ENCODE results near the gene PTPRT. TPM values are rescaled to one million over a fixed set of nuclear protein-coding genes. Genes with fewer than 3 reads are reported as not detected.

PTPRT gene
- total RNA-seq, 1 donor from 2014 or later, result 23.5 TPM

DNA sequence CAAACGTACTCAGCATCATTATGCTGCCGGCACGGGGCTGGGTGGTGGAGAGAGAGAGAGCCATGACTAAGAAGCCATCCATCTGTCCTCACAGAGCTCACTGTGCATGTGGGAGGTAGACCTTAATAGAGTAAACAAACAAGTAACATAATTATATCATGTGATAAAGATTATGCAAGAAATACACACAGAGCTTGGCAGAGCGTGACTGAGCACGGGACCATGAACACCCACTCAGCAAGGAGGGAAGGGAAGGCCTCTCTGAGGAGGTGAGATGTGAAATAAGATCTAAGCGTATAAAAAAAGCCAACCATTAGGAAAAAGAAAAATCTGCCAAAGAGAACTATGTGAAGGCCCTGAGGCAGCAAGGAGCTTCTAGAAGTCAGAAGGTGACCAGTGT, 207.5 kb downstream of the PTPRT start:
- intact Hi-C loops (cut with DNase I), result no loop called here
- no peak for TF ChIP-seq CTCF (IDR thresholded peaks at IDR 0.05)
- no peaks in the 10 kb centered on the region for H3K27me3 ChIP-seq
- H3K36me3 ChIP-seq, result no peaks in the 10 kb centered on the region
- no peaks in the 10 kb centered on the region for H3K9me3 ChIP-seq
- DNase-seq (ENCODE audit: low spot score in 2 of 2), result no peak
- no peak overlapping the region for H3K4me3 ChIP-seq
- no peak overlapping the region for H3K27ac ChIP-seq
- no peaks in the 10 kb centered on the region for H3K4me1 ChIP-seq

- TF ChIP-seq CTCF (IDR thresholded peaks at IDR 0.05), result no peak
- Histone ChIP-seq H3K9me3 (no peaks in the 10 kb centered on the region), H3K4me1 (no peaks in the 10 kb centered on the region), H3K4me3 (no peak overlapping the region), H3K27ac (no peak overlapping the region), H3K27me3 (no peaks in the 10 kb centered on the region), H3K36me3 (no peaks in the 10 kb centered on the region)
- DNase-seq (ENCODE audit: low spot score in 2 of 2), result no peak
- intact Hi-C loops (cut with DNase I), result no loop called here
Observed at GRCh38 chr20:42981253-42981652, 208.5 kb downstream of the PTPRT start.

GRCh38 chr20:42979720-42980119, 210.0 kb downstream of the PTPRT start:
- intact Hi-C loops (cut with DNase I), result no loop called here
- Histone ChIP-seq H3K27ac (no peak overlapping the region), H3K9me3 (no peaks in the 10 kb centered on the region), H3K4me1 (no peaks in the 10 kb centered on the region), H3K36me3 (no peaks in the 10 kb centered on the region), H3K4me3 (no peak overlapping the region), H3K27me3 (no peaks in the 10 kb centered on the region)
- no peak for DNase-seq (ENCODE audit: low spot score in 2 of 2)
- no peak for TF ChIP-seq CTCF (IDR thresholded peaks at IDR 0.05)

- TF ChIP-seq CTCF (IDR thresholded peaks at IDR 0.05), result no peak
- H3K36me3 ChIP-seq, result no peaks in the 10 kb centered on the region
- no peak overlapping the region for H3K4me3 ChIP-seq
- H3K9me3 ChIP-seq, result no peaks in the 10 kb centered on the region
- H3K27me3 ChIP-seq, result no peaks in the 10 kb centered on the region
- no peak overlapping the region for H3K27ac ChIP-seq
- DNase-seq (ENCODE audit: low spot score in 2 of 2), result no peak
- intact Hi-C loops (cut with DNase I), result no loop called here
- no peaks in the 10 kb centered on the region for H3K4me1 ChIP-seq
Observed at GRCh38 chr20:42978184-42978974, 211.3 kb downstream of the PTPRT start.

DNA sequence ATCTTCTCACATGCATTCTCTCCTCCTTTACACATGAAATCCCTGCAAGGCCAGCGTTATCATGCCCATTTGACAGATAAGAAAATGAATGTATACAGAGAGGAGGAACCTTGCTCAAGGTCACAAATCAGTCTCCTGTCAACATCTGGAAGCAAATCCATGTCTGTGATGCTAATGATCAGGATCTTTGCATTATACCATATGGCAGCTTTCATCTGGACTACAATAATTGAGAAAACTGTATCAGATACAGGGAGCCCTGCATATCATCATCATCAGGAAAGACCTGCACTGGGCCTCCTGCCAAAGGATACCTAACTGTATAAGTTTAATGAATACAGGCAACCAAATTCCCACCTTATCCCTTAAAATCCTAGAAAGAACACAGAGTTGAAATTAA, 213.7 kb downstream of the PTPRT start:
- no peaks in the 10 kb centered on the region for H3K27me3 ChIP-seq
- no peaks in the 10 kb centered on the region for H3K9me3 ChIP-seq
- intact Hi-C loops (cut with DNase I), result no loop called here
- H3K36me3 ChIP-seq, result no peaks in the 10 kb centered on the region
- TF ChIP-seq CTCF (IDR thresholded peaks at IDR 0.05), result no peak
- no peaks in the 10 kb centered on the region for H3K4me1 ChIP-seq
- no peak for DNase-seq (ENCODE audit: low spot score in 2 of 2)
- H3K4me3 ChIP-seq, result no peak overlapping the region
- H3K27ac ChIP-seq, result no peak overlapping the region
